SW480 (cell line): ENCODE data around the gene RREB1.

Experiments
- DNase-seq: peaks from one replicate; pipeline ENCODE4 v3.0.0-alpha.2; 2016; ENCODE audit warnings: low spot score

The RREB1 gene

GRCh38 chr6:7107578-7108195, at the start of gene RREB1:
Gene RREB1 (plus strand): TSS chr6:7107961. CDS start chr6:7181912, 73,951 bp downstream.
- peak; percentile 76 for DNase-seq

GRCh38 chr6:7058250-7058923, 49.4 kb upstream of the RREB1 start:
- peak; percentile 98 for DNase-seq

GRCh38 chr6:7060769-7061516, 46.8 kb upstream of the RREB1 start:
- no peak for DNase-seq

- DNase-seq = no peak
Observed at GRCh38 chr6:7062451-7063162, 45.2 kb upstream of the RREB1 start.

GRCh38 chr6:7067305-7067704, 40.5 kb upstream of the RREB1 start:
- no peak for DNase-seq

- DNase-seq = no peak
Observed at GRCh38 chr6:7071405-7071804, 36.4 kb upstream of the RREB1 start.

- no peak for DNase-seq
Observed at GRCh38 chr6:7073082-7073820, 34.5 kb upstream of the RREB1 start.

GRCh38 chr6:7073821-7074525, 33.8 kb upstream of the RREB1 start:
- no peak for DNase-seq

- DNase-seq = no peak
Observed at GRCh38 chr6:7074870-7075269, 32.9 kb upstream of the RREB1 start.

- DNase-seq = no peak
Observed at GRCh38 chr6:7075341-7076000, 32.3 kb upstream of the RREB1 start.

GRCh38 chr6:7077856-7078255, 29.9 kb upstream of the RREB1 start:
- no peak for DNase-seq

GRCh38 chr6:7078856-7079255, 28.9 kb upstream of the RREB1 start:
- no peak for DNase-seq

- DNase-seq = no peak
Observed at GRCh38 chr6:7080311-7080710, 27.4 kb upstream of the RREB1 start.

- no peak for DNase-seq
Observed at GRCh38 chr6:7085911-7086310, 21.9 kb upstream of the RREB1 start.

- no peak for DNase-seq
Observed at GRCh38 chr6:7086488-7086887, 21.3 kb upstream of the RREB1 start.

GRCh38 chr6:7087066-7087465, 20.7 kb upstream of the RREB1 start:
- no peak for DNase-seq

GRCh38 chr6:7087491-7087979, 20.2 kb upstream of the RREB1 start:
- no peak for DNase-seq

GRCh38 chr6:7088076-7088742, 19.6 kb upstream of the RREB1 start:
- DNase-seq = no peak

GRCh38 chr6:7098993-7099392, 8.8 kb upstream of the RREB1 start:
- DNase-seq = no peak
